ENCODE data around the gene GALNT17.

The GALNT17 gene

DNA sequence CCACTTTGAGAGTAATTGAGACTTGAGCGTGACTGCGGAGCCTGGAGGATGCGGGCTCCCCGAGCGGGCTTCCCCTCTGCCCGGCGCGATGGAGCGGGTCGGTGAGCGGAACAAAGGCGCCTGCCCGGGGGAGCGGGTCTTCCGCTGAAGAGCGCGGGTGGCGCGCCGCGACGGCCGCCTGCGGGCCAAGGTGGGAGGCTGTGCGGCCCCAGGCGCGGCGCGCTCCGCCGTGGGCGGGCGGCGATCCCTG is at the start of gene GALNT17:
Gene GALNT17, plus strand, starts transcription at position 18 of the 250 bp plus-strand sequence.
- POLR2A ChIA-PET: no interaction called here
- TF ChIP-seq, protein P1, sequence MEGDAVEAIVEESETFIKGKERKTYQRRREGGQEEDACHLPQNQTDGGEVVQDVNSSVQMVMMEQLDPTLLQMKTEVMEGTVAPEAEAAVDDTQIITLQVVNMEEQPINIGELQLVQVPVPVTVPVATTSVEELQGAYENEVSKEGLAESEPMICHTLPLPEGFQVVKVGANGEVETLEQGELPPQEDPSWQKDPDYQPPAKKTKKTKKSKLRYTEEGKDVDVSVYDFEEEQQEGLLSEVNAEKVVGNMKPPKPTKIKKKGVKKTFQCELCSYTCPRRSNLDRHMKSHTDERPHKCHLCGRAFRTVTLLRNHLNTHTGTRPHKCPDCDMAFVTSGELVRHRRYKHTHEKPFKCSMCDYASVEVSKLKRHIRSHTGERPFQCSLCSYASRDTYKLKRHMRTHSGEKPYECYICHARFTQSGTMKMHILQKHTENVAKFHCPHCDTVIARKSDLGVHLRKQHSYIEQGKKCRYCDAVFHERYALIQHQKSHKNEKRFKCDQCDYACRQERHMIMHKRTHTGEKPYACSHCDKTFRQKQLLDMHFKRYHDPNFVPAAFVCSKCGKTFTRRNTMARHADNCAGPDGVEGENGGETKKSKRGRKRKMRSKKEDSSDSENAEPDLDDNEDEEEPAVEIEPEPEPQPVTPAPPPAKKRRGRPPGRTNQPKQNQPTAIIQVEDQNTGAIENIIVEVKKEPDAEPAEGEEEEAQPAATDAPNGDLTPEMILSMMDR (IDR thresholded peaks at IDR 0.05; ENCODE audit: insufficient read depth, low read length, missing control alignments): no peak
- peak within 1 kb of the TSS; percentile 27 for H3K4me3 ChIP-seq (ENCODE audit: low read depth, low read length)
- CTCF ChIA-PET: no interaction called here
- DNase-seq (ENCODE audit: low read depth, low spot score): no peak

DNA sequence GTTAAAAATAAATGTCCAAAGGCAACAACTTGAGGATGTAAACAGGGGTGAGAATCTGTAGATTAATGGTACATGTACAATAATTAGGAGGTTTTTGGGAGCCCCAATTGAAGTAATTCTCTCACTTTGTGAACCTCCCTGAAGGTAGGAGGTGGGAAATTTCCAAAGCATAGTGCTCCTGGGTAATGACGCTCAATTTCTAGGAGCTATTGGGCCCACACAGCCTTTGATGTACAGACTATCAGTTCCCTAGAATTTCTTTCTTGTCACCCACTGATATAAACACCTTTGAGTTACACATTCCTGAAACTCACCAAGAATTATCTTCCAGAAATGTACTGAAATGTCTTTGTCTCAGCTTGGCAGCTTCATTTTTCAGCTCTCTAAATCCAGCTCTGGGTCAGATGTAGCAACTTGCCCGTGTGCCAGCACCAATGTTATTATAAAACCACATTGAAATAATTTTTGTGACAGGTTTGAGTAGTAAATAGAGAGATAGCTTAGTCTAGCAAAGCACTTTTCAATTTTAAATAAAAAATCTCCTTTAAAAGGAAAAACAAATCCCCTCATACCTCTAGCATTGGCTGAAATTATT is 36.6 kb upstream of the GALNT17 start:
- ChIA-PET CTCF (no interaction called here), POLR2A (no interaction called here)
- TF ChIP-seq, protein P1 (IDR thresholded peaks at IDR 0.05; ENCODE audit: insufficient read depth, low read length, missing control alignments): no peak
- H3K4me3 ChIP-seq (ENCODE audit: low read depth, low read length): no peak overlapping the region
- no peak for DNase-seq (ENCODE audit: low read depth, low spot score)

DNA sequence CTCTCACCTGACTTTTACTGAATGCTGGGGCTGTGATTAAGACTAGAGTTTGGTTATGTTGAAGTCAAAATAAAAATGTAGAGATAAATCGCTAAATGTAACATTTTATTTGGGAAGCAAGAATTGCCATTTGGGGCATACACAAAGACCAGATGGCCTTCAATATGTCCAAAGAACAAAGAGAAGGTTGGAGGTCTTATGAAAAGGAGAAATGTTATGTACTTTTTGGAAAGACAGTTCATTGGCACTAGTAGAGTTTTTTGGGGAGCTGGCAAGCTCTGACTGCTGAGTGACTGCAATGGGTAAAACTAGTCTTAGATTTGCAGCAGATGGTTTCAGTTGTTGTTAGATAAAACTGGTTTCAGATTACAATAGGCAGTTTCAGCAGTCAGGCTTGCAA is 35.6 kb upstream of the GALNT17 start:
- CTCF ChIA-PET: no interaction called here
- DNase-seq (ENCODE audit: low read depth, low spot score): no peak
- TF ChIP-seq, protein P1 (IDR thresholded peaks at IDR 0.05; ENCODE audit: insufficient read depth, low read length, missing control alignments): no peak
- POLR2A ChIA-PET: no interaction called here
- no peak overlapping the region for H3K4me3 ChIP-seq (ENCODE audit: low read depth, low read length)

DNA sequence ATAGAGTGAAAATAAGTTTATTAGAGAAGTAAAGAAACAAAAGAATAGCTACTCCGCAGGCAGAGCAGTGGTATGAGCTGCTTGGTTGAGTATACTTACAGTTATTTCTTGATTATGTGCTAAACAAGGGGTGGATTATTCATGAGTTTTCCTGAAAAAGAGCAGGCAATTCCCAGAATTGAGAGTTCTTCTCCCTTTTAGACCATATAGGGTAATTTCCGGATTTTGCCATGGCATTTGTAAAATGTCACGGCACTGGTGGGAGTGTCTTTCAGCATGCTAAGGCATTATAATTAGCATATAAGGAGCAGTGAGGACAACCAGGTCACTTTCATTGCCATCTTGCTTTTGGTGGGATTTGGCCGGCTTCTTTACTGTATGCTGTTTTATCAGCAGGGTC is 25.7 kb upstream of the GALNT17 start:
- TF ChIP-seq, protein P1 (IDR thresholded peaks at IDR 0.05; ENCODE audit: insufficient read depth, low read length, missing control alignments): no peak
- no peak for DNase-seq (ENCODE audit: low read depth, low spot score)
- CTCF ChIA-PET: no interaction called here
- POLR2A ChIA-PET: no interaction called here
- H3K4me3 ChIP-seq (ENCODE audit: low read depth, low read length): no peak overlapping the region

DNA sequence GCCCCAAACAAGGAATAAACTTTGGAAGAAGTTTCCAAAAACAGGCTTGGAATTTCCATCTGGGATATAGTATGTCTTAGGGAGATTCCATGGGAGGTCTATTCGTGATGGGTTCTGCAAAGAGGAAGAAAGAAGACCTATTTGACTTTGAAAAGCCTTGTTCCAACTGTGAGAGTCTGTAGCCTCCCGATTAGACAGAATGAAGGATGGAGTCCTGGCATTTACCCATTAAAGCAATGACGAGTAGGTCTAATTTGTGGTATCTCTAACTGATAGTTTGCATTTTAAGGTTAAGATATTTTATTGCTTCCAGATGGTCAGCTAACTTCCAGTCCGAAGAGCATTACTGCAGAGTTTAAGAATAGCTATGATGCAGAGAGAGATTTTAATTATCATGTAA is 19.5 kb upstream of the GALNT17 start:
- no peak for DNase-seq (ENCODE audit: low read depth, low spot score)
- TF ChIP-seq, protein P1 (IDR thresholded peaks at IDR 0.05; ENCODE audit: insufficient read depth, low read length, missing control alignments): no peak
- CTCF ChIA-PET: no interaction called here
- POLR2A ChIA-PET: no interaction called here
- H3K4me3 ChIP-seq (ENCODE audit: low read depth, low read length): no peak overlapping the region

DNA sequence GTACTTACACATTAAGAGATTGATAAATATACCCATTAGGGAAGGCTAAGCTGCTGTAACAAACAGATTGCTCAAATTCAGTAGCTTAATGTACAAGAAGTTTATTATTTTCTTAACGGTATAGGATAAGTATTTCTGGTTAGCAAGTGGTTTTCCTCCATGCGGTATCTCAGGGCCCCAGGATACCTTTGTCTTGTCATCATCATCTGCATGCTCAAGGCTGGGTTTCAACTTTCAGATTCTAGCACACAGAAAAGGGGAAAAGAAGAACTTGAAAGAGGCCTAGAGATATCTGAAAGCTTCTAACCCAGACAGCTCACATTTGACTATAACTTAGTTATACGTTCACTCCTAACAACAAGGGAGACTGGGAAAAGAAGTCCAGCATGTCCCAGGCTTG is 11.8 kb upstream of the GALNT17 start:
- ChIA-PET CTCF (no interaction called here), POLR2A (no interaction called here)
- TF ChIP-seq, protein P1 (IDR thresholded peaks at IDR 0.05; ENCODE audit: insufficient read depth, low read length, missing control alignments): no peak
- H3K4me3 ChIP-seq (ENCODE audit: low read depth, low read length): no peak overlapping the region
- no peak for DNase-seq (ENCODE audit: low read depth, low spot score)
